Heart right ventricle (tissue), 16 donors: ENCODE measurements around the gene LYSMD1. TPM values are rescaled to one million over a fixed set of nuclear protein-coding genes. Genes with fewer than 3 reads are reported as not detected.

Source experiments
- ATAC-seq, 8 donors: fragments of 200-7000 bp; cut with Tn5 transposase; one replicate each; pipeline ENCODE4 v1.9.1; 2020; ENCODE audit warnings: mild to moderate bottlenecking in 8 of 8, moderate library complexity in 8 of 8, moderate number of reproducible peaks in 1 of 8
- DNase-seq, 2 donors: peaks; one replicate each; pipeline ENCODE4 v3.0.0-alpha.2; 2020
- H3K27ac ChIP-seq, 10 donors: fragments of 200-600 bp; sonication (generic) in 2 of 10; one replicate each; pipeline versions ENCODE4 v1.5.0 to v1.8.0; 2020 to 2022; ENCODE audit warnings: mild to moderate bottlenecking in 3 of 10
- H3K27me3 ChIP-seq, 7 donors: fragments of 200-600 bp; one replicate each; pipeline ENCODE4 v1.8.0; 2021 to 2022; ENCODE audit warnings: mild to moderate bottlenecking in 2 of 7
- H3K36me3 ChIP-seq, 9 donors: fragments of 200-600 bp; sonication (generic) in 1 of 9; one replicate each; pipeline versions ENCODE4 v1.5.0 to v1.8.0; 2020 to 2022; ENCODE audit warnings: mild to moderate bottlenecking in 2 of 9
- H3K4me1 ChIP-seq, 9 donors: fragments of 200-600 bp; sonication (generic) in 1 of 9; one replicate each; pipeline versions ENCODE4 v1.5.0 to v1.8.0; 2020 to 2022; ENCODE audit warnings: mild to moderate bottlenecking in 4 of 9
- H3K4me3 ChIP-seq, 10 donors: fragments of 200-600 bp; sonication (generic) in 2 of 10; one replicate each; pipeline versions ENCODE4 v1.5.0 to v1.8.0; 2020 to 2022; ENCODE audit warnings: mild to moderate bottlenecking in 7 of 10, moderate library complexity in 2 of 10
- H3K9me3 ChIP-seq, 11 donors: fragments of 200-600 bp in 10 of 11; sonication (generic) in 2 of 11; one replicate each; pipeline versions ENCODE4 v1.5.0 to v1.8.0; 2013 to 2022; ENCODE audit warnings: mild to moderate bottlenecking in 2 of 11, control low read depth in 1 of 11, moderate library complexity in 1 of 11
- WGBS, 2 donors: extraction: QIAGEN DNeasy Blood & Tissue Kit; methylation state at CpG; one replicate each; pipeline ENCODE4 v1.1.7; 2013; ENCODE audit warnings: inconsistent platforms in 1 of 2; 5-methylcytosine and 5-hydroxymethylcytosine counted together
- intact Hi-C, 10 donors: fragments of 100-400 bp; cut with DNase I; formaldehyde crosslinking; loops; one replicate each; pipeline versions ENCODE4 v1.11.1 to v1.14.2; 2022
- polyA plus RNA-seq, 2 donors: library from polyadenylated mRNA; stranded (reverse); fragments of 200-250 nt; gene quantifications; one replicate each; pipeline ENCODE4 v1.2.3, GENCODE V29; 2013
- total RNA-seq, 10 donors: library from RNA; stranded (reverse); fragmentation: NEBNext Ultra II Directional in 3 of 10; extraction: Animal tissue kit (Norgen Biotek cat#: 25700) in 3 of 10; gene quantifications; one replicate each; pipeline versions ENCODE4 v1.2.1 to v1.2.4, GENCODE V29; 2021 to 2023
- TF ChIP-seq, protein P1 (sequence below), 9 donors: fragments of 200-600 bp; sonication (generic) in 2 of 9; IDR thresholded peaks; one replicate each; pipeline versions ENCODE4 v1.5.0 to v1.8.0; 2021 to 2022; ENCODE audit warnings: antibody characterized with exemption in 9 of 9, mild to moderate bottlenecking in 5 of 9, moderate library complexity in 1 of 9
- donor health status: Arrhythmogenic right ventricular cardiomyopathy.
- donor health status: ischemic (EF 13 %, LVEDD 7.1; RV severe dilation, severe dysfunction).
- donor health status: healthy with polysubstance abuse.
- donor health status: DM: no; HTN: yes; CAD: no.
- donor health status: DM: no; HTN: no; CAD: no.
- donor health status: ischemic (EF 25% LVEDD 6.9; RV normal size, moderate dysfunction).
- donor health status: ischemic (EF 25% LVEDD 5.7; RV mildly dilated, moderate dysfunction).
- donor health status: healthy.
- donor health status: DM: yes; HTN: yes; CAD: no.
- donor health status: Ischemic cardiomyopathy.
- donor health status: ischemic (EF 35%, LVEDD 5.7; RV mildly dilated, moderate dysfunction).
- donor health status: nonischemic (EF 11% LVEDD 7.7; RV severe dilation, severe dysfunction).
- donor health status: DM: yes; HTN: yes; CAD: no.
- donor health status: PGD.
- donor health status: ischemic (EF 29% LVEDD 5.4; RV normal size, mild dysfunction).
- donor health status: nonischemic (EF 23%, LVEDD 6.1; RV moderate dilation, normal function).

LYSMD1 gene
- total and polyA plus RNA-seq, 12 donors, result 5.7 to 16.5 (median 12.8) TPM

DNA sequence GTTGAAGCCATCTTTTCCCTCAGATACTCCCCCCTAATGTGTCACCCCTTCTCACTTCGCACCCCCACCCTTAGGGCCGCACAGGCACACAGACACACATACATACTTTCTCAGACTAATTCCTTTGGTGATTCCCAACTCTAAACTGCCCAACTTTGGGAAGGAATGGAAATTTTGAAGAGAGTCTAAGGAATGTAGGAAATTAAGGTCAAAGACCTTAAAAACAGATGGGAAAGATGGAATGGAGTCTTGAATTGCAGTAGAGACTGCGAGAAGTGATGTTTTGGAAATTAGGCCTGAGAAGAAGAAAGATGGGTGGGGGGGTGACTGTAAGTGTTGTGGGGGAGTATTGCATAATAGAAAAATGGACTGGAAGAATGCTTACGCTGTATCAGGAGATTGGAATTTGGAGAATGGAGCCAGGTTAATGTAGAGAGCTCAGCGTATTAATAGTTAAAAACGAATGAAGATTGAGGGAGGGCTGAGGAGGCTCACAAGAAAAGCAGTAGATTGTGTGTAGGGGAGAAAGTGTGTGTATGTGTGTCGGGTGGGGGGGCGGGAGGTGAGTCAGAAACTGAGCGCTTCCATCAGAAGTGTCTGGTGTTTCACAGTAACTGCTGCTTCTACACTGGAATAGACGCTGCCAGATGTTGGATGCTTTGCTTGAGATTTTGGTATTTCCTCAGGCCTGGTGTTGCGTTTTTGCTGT is 34.3 kb upstream of the LYSMD1 start:
- H3K27ac ChIP-seq, result peak overlapping the region in 7 of 10 donors; percentile 80 to 96 (median 92)
- peak overlapping the region; percentile 77 to 92 (median 82) for H3K4me3 ChIP-seq
- ATAC-seq (no peak), DNase-seq (no peak)
- peaks cover 10 to 69% (median 48%) of the 10 kb centered on the region in 9 donors for H3K4me1 ChIP-seq
- no peaks in the 10 kb centered on the region for H3K27me3 ChIP-seq
- WGBS, 2 donors, result 13 to 25% methylated on average over 11 of the region's 11 CpGs
- intact Hi-C loops, result loop anchor here in 9 of 10 donors (5.0 to 10.0 kb wide), 5 partner anchors 42 to 205 kb away; partner anchors contain the start of genes PSMD4 (in 6 of the 9) and RFX5 (in 5 of the 9)
- TF ChIP-seq, protein P1, sequence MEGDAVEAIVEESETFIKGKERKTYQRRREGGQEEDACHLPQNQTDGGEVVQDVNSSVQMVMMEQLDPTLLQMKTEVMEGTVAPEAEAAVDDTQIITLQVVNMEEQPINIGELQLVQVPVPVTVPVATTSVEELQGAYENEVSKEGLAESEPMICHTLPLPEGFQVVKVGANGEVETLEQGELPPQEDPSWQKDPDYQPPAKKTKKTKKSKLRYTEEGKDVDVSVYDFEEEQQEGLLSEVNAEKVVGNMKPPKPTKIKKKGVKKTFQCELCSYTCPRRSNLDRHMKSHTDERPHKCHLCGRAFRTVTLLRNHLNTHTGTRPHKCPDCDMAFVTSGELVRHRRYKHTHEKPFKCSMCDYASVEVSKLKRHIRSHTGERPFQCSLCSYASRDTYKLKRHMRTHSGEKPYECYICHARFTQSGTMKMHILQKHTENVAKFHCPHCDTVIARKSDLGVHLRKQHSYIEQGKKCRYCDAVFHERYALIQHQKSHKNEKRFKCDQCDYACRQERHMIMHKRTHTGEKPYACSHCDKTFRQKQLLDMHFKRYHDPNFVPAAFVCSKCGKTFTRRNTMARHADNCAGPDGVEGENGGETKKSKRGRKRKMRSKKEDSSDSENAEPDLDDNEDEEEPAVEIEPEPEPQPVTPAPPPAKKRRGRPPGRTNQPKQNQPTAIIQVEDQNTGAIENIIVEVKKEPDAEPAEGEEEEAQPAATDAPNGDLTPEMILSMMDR (IDR thresholded peaks at IDR 0.05), result no peak
- no peaks in the 10 kb centered on the region for H3K9me3 ChIP-seq
- H3K36me3 ChIP-seq, result peaks cover 0 to 32% (median 10%) of the 10 kb centered on the region in 9 donors

DNA sequence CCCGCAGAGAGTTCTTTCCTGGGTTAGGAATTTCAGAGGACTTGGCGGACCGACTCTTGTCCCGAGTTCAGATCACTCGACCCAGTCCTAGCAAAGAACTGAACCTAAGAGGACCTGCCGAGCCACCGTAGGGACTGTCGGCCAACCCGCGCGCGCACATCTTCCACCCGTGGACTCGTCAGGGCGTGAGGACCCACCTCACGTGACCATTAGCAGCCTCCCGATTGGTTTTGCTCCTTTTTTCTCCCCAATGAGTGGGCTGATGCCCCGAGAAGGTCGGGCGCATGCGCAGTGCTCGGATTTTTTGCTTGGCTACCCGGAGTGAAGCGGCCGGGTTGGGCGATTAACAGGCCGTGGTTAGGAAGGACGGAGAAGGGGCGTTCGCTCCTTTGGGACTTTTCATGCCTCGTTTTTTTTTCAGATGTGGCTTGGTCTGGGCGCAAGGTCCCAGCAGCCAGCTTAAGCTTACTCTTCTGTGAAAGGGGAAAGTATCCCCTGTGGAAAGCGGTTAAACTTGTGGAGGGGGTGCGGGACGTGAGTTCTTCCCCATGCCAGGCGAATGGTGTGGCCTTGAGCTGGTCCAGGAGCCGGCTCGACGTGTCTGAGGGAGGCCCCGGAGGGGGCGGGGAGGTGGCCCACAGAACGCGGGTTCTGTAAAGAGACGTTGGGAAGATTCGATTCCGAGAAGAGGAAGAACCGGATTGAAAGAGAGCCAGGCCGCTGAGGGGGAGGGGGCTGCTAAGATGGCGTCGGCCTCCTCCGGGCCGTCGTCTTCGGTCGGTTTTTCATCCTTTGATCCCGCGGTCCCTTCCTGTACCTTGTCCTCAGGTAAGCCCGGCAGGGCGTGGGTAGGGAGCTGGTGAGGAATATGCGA is 32.8 kb upstream of the LYSMD1 start, which contains the start of gene PIP5K1A:
Gene PIP5K1A, plus strand, starts transcription at position 299 of the 874 bp plus-strand sequence. Its CDS starts 445 bp downstream, at position 744.
- WGBS, 2 donors, result 0% methylated on average over 60 of the region's 60 CpGs
- intact Hi-C loops, result loop anchor here in 9 of 10 donors (1.0 to 10.0 kb wide), 5 partner anchors 54 to 206 kb away; partner anchors contain the start of genes PSMD4 (in 5 of the 9) and RFX5 (in 5 of the 9)
- H3K4me1 ChIP-seq, result peaks cover 10 to 56% (median 41%) of the 10 kb centered on the region in 9 donors

DNA sequence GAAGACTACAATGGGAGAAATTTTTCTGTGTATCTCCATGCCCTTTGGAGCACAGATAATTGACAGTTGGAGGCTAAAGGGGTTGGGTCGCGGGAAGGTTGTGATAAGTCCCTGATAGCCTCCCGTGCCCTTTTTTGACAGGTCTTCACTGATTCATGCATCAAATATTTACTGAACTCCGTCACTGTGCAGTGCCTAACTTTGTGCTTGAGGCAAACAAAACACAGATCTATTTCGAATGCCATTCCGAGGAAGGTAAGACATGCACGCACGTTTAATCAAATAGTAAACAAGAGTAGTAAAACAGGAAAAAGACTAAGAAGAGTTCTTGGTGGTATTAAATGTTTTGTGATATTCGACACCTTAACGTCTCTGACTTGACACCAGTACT is 32.2 kb upstream of the LYSMD1 start:
- Histone ChIP-seq H3K9me3 (no peaks in the 10 kb centered on the region), H3K27me3 (no peaks in the 10 kb centered on the region), H3K27ac (peak overlapping the region in 9 of 10 donors; percentile 80 to 96 (median 92)), H3K36me3 (peaks cover 0 to 10% (median 4%) of the 10 kb centered on the region in 9 donors), H3K4me3 (peak overlapping the region in 9 of 10 donors; percentile 77 to 92 (median 82)), H3K4me1 (peaks cover 10 to 55% (median 40%) of the 10 kb centered on the region in 9 donors)
- ATAC-seq (no peak), DNase-seq (no peak)
- WGBS, 2 donors, result 5 to 6% methylated on average over 10 of the region's 10 CpGs
- TF ChIP-seq, protein P1 (IDR thresholded peaks at IDR 0.05), result no peak
- intact Hi-C loops, result loop anchor here (1.0 to 10.0 kb wide), 7 partner anchors 53 to 207 kb away; partner anchors contain the start of genes PSMD4 (in 5 of the 10) and RFX5 (in 5 of the 10)

More for the DNA sequence above, 32.8 kb upstream of the LYSMD1 start, which contains the start of gene PIP5K1A:
- DNase-seq, result peak; percentile 99 to 100
- Histone ChIP-seq H3K4me3 (peak within 1 kb of the TSS; percentile 77 to 92 (median 82)), H3K36me3 (peaks cover 0 to 16% (median 10%) of the 10 kb centered on the region in 9 donors), H3K27ac (peak within 1 kb of the TSS; percentile 38 to 96 (median 92)), H3K27me3 (no peaks in the 10 kb centered on the region), H3K9me3 (no peaks in the 10 kb centered on the region)
- peak; percentile 95 to 97 (median 96) for ATAC-seq
- TF ChIP-seq, protein P1 (IDR thresholded peaks at IDR 0.05), result no peak
